Transverse colon (tissue), 4 donors: Measurements from ENCODE around the gene ENAH.

ENCODE experiments used
- EP300 ChIP-seq: sonication (generic); formaldehyde crosslinking; IDR thresholded peaks from one replicate; pipeline ENCODE4 v1.6.1; 2017; ENCODE audit warnings: antibody characterized with exemption, low read depth
- POLR2A ChIP-seq: fragments of 450-650 bp; IDR thresholded peaks from one replicate; pipeline ENCODE4 v1.6.1; 2016; ENCODE audit warnings: antibody characterized with exemption, mild to moderate bottlenecking, moderate library complexity
- POLR2AphosphoS5 ChIP-seq, 3 donors: sonication (generic); formaldehyde crosslinking; IDR thresholded peaks; one replicate each; pipeline ENCODE4 v1.6.1; 2016; ENCODE audit warnings: antibody characterized with exemption in 3 of 3
- TF ChIP-seq, protein P1 (sequence below), 5 experiments: fragments of 200-600 bp in 3 of 5; fragments of 450-650 bp in 2 of 5; sonication (generic) in 3 of 5; IDR thresholded peaks; 1 replicate in 2 of 5; 2 replicates in 3 of 5; pipeline ENCODE4 v1.5.1; 2016 to 2017; ENCODE audit warnings: antibody characterized with exemption in 5 of 5, inconsistent platforms in 3 of 5, mild to moderate bottlenecking in 2 of 5, moderate library complexity in 1 of 5

GRCh38 chr1:225437710-225438437 lies 215.0 kb downstream of the ENAH start:
- TF ChIP-seq, protein P1, sequence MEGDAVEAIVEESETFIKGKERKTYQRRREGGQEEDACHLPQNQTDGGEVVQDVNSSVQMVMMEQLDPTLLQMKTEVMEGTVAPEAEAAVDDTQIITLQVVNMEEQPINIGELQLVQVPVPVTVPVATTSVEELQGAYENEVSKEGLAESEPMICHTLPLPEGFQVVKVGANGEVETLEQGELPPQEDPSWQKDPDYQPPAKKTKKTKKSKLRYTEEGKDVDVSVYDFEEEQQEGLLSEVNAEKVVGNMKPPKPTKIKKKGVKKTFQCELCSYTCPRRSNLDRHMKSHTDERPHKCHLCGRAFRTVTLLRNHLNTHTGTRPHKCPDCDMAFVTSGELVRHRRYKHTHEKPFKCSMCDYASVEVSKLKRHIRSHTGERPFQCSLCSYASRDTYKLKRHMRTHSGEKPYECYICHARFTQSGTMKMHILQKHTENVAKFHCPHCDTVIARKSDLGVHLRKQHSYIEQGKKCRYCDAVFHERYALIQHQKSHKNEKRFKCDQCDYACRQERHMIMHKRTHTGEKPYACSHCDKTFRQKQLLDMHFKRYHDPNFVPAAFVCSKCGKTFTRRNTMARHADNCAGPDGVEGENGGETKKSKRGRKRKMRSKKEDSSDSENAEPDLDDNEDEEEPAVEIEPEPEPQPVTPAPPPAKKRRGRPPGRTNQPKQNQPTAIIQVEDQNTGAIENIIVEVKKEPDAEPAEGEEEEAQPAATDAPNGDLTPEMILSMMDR (IDR thresholded peaks at IDR 0.05), result peak in 4 of 5 experiments; percentile 16 to 24 (median 18)
- TF ChIP-seq EP300 (no peak), POLR2A (no peak), POLR2AphosphoS5 (IDR thresholded peaks at IDR 0.05) (no peak)
